A673 (cell line): Measurements from ENCODE around the gene TLE2.

Experiments
- EZH2 ChIP-seq: fragments of 200-600 bp; sonication (generic); IDR thresholded peaks from 2 replicates; pipeline ENCODE4 v1.6.1; 2017; ENCODE audit warnings: borderline replicate concordance, low read depth, mild to moderate bottlenecking, mixed read lengths, antibody characterized with exemption, low read length; ENCODE audit not compliant: poor library complexity, severe bottlenecking
- TF ChIP-seq, protein P1 (sequence below): fragments of 300-800, 200-600 bp; sonication (generic); conservative IDR thresholded peaks from 2 replicates; pipeline ENCODE4 v1.5.1; 2017; ENCODE audit warnings: low read depth, mild to moderate bottlenecking, antibody characterized with exemption, low read length, moderate library complexity, mixed read lengths

GRCh38 chr19:3013263-3013725 is 15.8 kb downstream of the TLE2 start:
- TF ChIP-seq, protein P1, sequence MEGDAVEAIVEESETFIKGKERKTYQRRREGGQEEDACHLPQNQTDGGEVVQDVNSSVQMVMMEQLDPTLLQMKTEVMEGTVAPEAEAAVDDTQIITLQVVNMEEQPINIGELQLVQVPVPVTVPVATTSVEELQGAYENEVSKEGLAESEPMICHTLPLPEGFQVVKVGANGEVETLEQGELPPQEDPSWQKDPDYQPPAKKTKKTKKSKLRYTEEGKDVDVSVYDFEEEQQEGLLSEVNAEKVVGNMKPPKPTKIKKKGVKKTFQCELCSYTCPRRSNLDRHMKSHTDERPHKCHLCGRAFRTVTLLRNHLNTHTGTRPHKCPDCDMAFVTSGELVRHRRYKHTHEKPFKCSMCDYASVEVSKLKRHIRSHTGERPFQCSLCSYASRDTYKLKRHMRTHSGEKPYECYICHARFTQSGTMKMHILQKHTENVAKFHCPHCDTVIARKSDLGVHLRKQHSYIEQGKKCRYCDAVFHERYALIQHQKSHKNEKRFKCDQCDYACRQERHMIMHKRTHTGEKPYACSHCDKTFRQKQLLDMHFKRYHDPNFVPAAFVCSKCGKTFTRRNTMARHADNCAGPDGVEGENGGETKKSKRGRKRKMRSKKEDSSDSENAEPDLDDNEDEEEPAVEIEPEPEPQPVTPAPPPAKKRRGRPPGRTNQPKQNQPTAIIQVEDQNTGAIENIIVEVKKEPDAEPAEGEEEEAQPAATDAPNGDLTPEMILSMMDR = no peak
- TF ChIP-seq EZH2 = no peak
